ENCODE results near the gene TKFC.
"Not testable (repeated sequence)": the region's sequence is repeated elsewhere in the genome, so short reads cannot be mapped to it uniquely, and the experiment has no call there.

Gene TKFC

GRCh38 chr11:61372659-61373420 is 39.8 kb downstream of the TKFC start:
- Histone ChIP-seq H3K27ac (no peak overlapping the region), H3K9me3 (replicated peaks in 1 of 11) (peaks cover 17 to 64% (median 53%) of the 10 kb centered on the region in 11 experiments; a peak in 20 of 22 replicates), H3K9ac (no peak overlapping the region), H3K4me3 (no peak overlapping the region), H3K27me3 (no peaks in the 10 kb centered on the region), H3K4me1 (peaks cover 10 to 38% (median 19%) of the 10 kb centered on the region in 10 experiments; a peak in 19 of 20 replicates), H4K20me1 (no peaks in the 10 kb centered on the region), H3K36me3 (peaks cover 76 to 100% (median 91%) of the 10 kb centered on the region in 11 experiments), H3K4me2 (no peak overlapping the region)
- TF ChIP-seq Cebpa-rat (IDR thresholded peaks at IDR 0.05): no peak

GRCh38 chr11:61375761-61376108 is 42.7 kb downstream of the TKFC start:
- Histone ChIP-seq H3K27me3 (no peaks in the 10 kb centered on the region), H3K4me2 (no peak overlapping the region), H4K20me1 (no peaks in the 10 kb centered on the region), H3K36me3 (peaks cover 47 to 74% (median 65%) of the 10 kb centered on the region in 11 experiments), H3K4me1 (peaks cover 0 to 35% (median 27%) of the 10 kb centered on the region in 10 experiments; a peak in 16 of 20 replicates), H3K4me3 (no peak overlapping the region), H3K9ac (no peak overlapping the region), H3K27ac (no peak overlapping the region), H3K9me3 (replicated peaks in 1 of 11) (peaks cover 17 to 50% (median 43%) of the 10 kb centered on the region in 11 experiments; a peak in 20 of 22 replicates)
- TF ChIP-seq Cebpa-rat (IDR thresholded peaks at IDR 0.05): no peak

- Histone ChIP-seq H3K4me3 (no peak overlapping the region), H3K4me1 (peaks cover 0 to 49% (median 36%) of the 10 kb centered on the region in 10 experiments; a peak in 16 of 20 replicates), H3K36me3 (peaks cover 32 to 56% (median 46%) of the 10 kb centered on the region in 11 experiments), H4K20me1 (no peaks in the 10 kb centered on the region), H3K27ac (peak overlapping the region; percentile 14 to 88 (median 79); a peak in 20 of 22 replicates), H3K9me3 (replicated peaks in 1 of 11) (peaks cover 8 to 31% (median 25%) of the 10 kb centered on the region in 11 experiments; a peak in 20 of 22 replicates), H3K27me3 (no peaks in the 10 kb centered on the region), H3K9ac (peak overlapping the region in 7 of 11 experiments; percentile 10 to 78 (median 64); a peak in 10 of 22 replicates), H3K4me2 (peak overlapping the region in 8 of 11 experiments; percentile 43 to 73 (median 62); a peak in 14 of 22 replicates)
- TF ChIP-seq Cebpa-rat (IDR thresholded peaks at IDR 0.05): no peak
Observed at GRCh38 chr11:61377461-61378160, 44.6 kb downstream of the TKFC start.

- Histone ChIP-seq H3K4me3 (no peak overlapping the region), H3K4me2 (peak overlapping the region in 10 of 11 experiments; percentile 2 to 73 (median 56); a peak in 17 of 22 replicates), H3K9me3 (replicated peaks in 1 of 11) (peaks cover 5 to 19% (median 14%) of the 10 kb centered on the region in 11 experiments; a peak in 20 of 22 replicates), H3K4me1 (peaks cover 0 to 61% (median 40%) of the 10 kb centered on the region in 10 experiments; a peak in 16 of 20 replicates), H3K27ac (peak overlapping the region; percentile 44 to 88 (median 79); a peak in 21 of 22 replicates), H4K20me1 (no peaks in the 10 kb centered on the region), H3K9ac (peak overlapping the region in 10 of 11 experiments; percentile 22 to 78 (median 63); a peak in 19 of 22 replicates), H3K27me3 (no peaks in the 10 kb centered on the region), H3K36me3 (peaks cover 24 to 44% (median 35%) of the 10 kb centered on the region in 11 experiments)
- TF ChIP-seq Cebpa-rat (IDR thresholded peaks at IDR 0.05): peak; percentile 46 to 93 (median 84); a peak in 19 of 22 replicates
Observed at GRCh38 chr11:61378713-61379313, 45.8 kb downstream of the TKFC start.

GRCh38 chr11:61380884-61381283 is 47.9 kb downstream of the TKFC start:
- peaks cover 0 to 74% (median 44%) of the 10 kb centered on the region in 10 experiments; a peak in 16 of 20 replicates for H3K4me1 ChIP-seq
- H3K4me3 ChIP-seq: no peak overlapping the region
- peak overlapping the region in 1 of 11 experiments; percentile 57; a peak in 1 of 22 replicates for H3K4me2 ChIP-seq
- H3K27ac ChIP-seq: peak overlapping the region in 3 of 11 experiments; percentile 28 to 56 (median 50); a peak in 5 of 22 replicates
- no peaks in the 10 kb centered on the region for H3K9me3 ChIP-seq (replicated peaks in 1 of 11)
- H3K9ac ChIP-seq: no peak overlapping the region
- H4K20me1 ChIP-seq: no peaks in the 10 kb centered on the region
- TF ChIP-seq Cebpa-rat (IDR thresholded peaks at IDR 0.05): no peak
- H3K27me3 ChIP-seq: no peaks in the 10 kb centered on the region
- peaks cover 3 to 37% (median 17%) of the 10 kb centered on the region in 11 experiments; a peak in 21 of 22 replicates for H3K36me3 ChIP-seq

GRCh38 chr11:61383859-61384258 is 50.8 kb downstream of the TKFC start:
- not testable (repeated sequence) for H3K27me3 ChIP-seq; H3K9me3 ChIP-seq (replicated peaks in 1 of 11); H4K20me1 ChIP-seq; H3K4me3 ChIP-seq
- Histone ChIP-seq H3K4me2 (peak overlapping the region in 3 of 11 experiments; percentile 40 to 42 (median 42); a peak in 5 of 22 replicates), H3K27ac (peak overlapping the region in 1 of 11 experiments; percentile 13; a peak in 1 of 22 replicates), H3K36me3 (peaks cover 0 to 17% (median 7%) of the 10 kb centered on the region in 11 experiments; a peak in 8 of 22 replicates), H3K9ac (peak overlapping the region in 1 of 11 experiments; percentile 9; a peak in 1 of 22 replicates), H3K4me1 (peaks cover 0 to 59% (median 30%) of the 10 kb centered on the region in 10 experiments; a peak in 16 of 20 replicates)

GRCh38 chr11:61384271-61385242 is 51.5 kb downstream of the TKFC start:
- Histone ChIP-seq H3K27ac (0 out of 22 replicates have a peak overlapping the region, but pooled peaks of 1 of the 11 experiments have one; percentile 13), H3K4me3 (no peak overlapping the region), H3K9me3 (replicated peaks in 1 of 11) (peaks cover 0 to 1% (median under 1%) of the 10 kb centered on the region in 11 experiments; a peak in 5 of 22 replicates), H3K4me1 (peaks cover 0 to 52% (median 23%) of the 10 kb centered on the region in 10 experiments; a peak in 14 of 20 replicates), H3K27me3 (no peaks in the 10 kb centered on the region), H4K20me1 (no peaks in the 10 kb centered on the region), H3K36me3 (peaks cover 0 to 15% (median 7%) of the 10 kb centered on the region in 11 experiments; a peak in 8 of 22 replicates), H3K4me2 (peak overlapping the region in 4 of 11 experiments; percentile 23 to 42 (median 41); a peak in 6 of 22 replicates), H3K9ac (0 out of 22 replicates have a peak overlapping the region, but pooled peaks of 1 of the 11 experiments have one; percentile 9)
- no peak for TF ChIP-seq Cebpa-rat (IDR thresholded peaks at IDR 0.05)
